Measurements from ENCODE around the gene PSMF1.

Gene PSMF1

GRCh38 chr20:1195226-1195625 lies 76.8 kb downstream of the PSMF1 start:
- no peak for DNase-seq

GRCh38 chr20:1196634-1197033 lies 78.2 kb downstream of the PSMF1 start:
- no peak for DNase-seq

GRCh38 chr20:1197801-1198200 lies 79.4 kb downstream of the PSMF1 start:
- DNase-seq: no peak

GRCh38 chr20:1198751-1199150 lies 80.3 kb downstream of the PSMF1 start:
- no peak for DNase-seq

- DNase-seq: no peak
These were observed 80.9 kb downstream of the PSMF1 start for GRCh38 chr20:1199212-1199873.

- no peak for DNase-seq
These were observed 81.6 kb downstream of the PSMF1 start for GRCh38 chr20:1199964-1200363.

GRCh38 chr20:1202762-1203504 lies 84.5 kb downstream of the PSMF1 start, which contains the start of gene C20orf202:
Gene C20orf202 (plus strand): TSS chr20:1203454. CDS start chr20:1203586, 132 bp downstream.
- DNase-seq: no peak

GRCh38 chr20:1203630-1204029 lies 85.2 kb downstream of the PSMF1 start:
- DNase-seq: no peak

GRCh38 chr20:1204113-1204512 lies 85.7 kb downstream of the PSMF1 start:
- DNase-seq: no peak

- no peak for DNase-seq
These were observed 86.2 kb downstream of the PSMF1 start for GRCh38 chr20:1204576-1204975.

- no peak for DNase-seq
These were observed 87.4 kb downstream of the PSMF1 start for GRCh38 chr20:1205802-1206201.

- DNase-seq: no peak
These were observed 88.2 kb downstream of the PSMF1 start for GRCh38 chr20:1206366-1207148.

- no peak for DNase-seq
These were observed 89.0 kb downstream of the PSMF1 start for GRCh38 chr20:1207293-1207878.

GRCh38 chr20:1209447-1210387 lies 91.3 kb downstream of the PSMF1 start:
- DNase-seq: no peak

GRCh38 chr20:1210501-1210900 lies 92.1 kb downstream of the PSMF1 start:
- no peak for DNase-seq

GRCh38 chr20:1212023-1212422 lies 93.6 kb downstream of the PSMF1 start:
- no peak for DNase-seq

- DNase-seq: no peak
These were observed 94.4 kb downstream of the PSMF1 start for GRCh38 chr20:1212607-1213396.

GRCh38 chr20:1214838-1215261 lies 96.4 kb downstream of the PSMF1 start:
- DNase-seq: no peak

GRCh38 chr20:1215386-1216170 lies 97.2 kb downstream of the PSMF1 start:
- no peak for DNase-seq
